ENCODE results near the gene ATP5PO. TPM values are rescaled to one million over a fixed set of nuclear protein-coding genes. Genes with fewer than 3 reads are reported as not detected.

ATP5PO gene
- total RNA-seq, 1 experiment from 2014 or later = 310 TPM

- no peaks in the 10 kb centered on the region for H4K20me1 ChIP-seq (ENCODE audit: insufficient read depth, low read depth, low read length)
- H2AFZ ChIP-seq (ENCODE audit: low read length) = no peak overlapping the region
- no peaks in the 10 kb centered on the region for H3K9me3 ChIP-seq (ENCODE audit: low read length)
- no peak overlapping the region for H3K4me2 ChIP-seq (ENCODE audit: low read depth, low read length, poor library complexity, severe bottlenecking)
- DNase-seq = no peak
- no peaks in the 10 kb centered on the region for H3K27me3 ChIP-seq (ENCODE audit: low read length)
- no peak overlapping the region for H3K27ac ChIP-seq (ENCODE audit: low read length)
- no peak overlapping the region for H3K9ac ChIP-seq (ENCODE audit: low read length)
- H3K36me3 ChIP-seq (ENCODE audit: insufficient read depth, low read length) = no peaks in the 10 kb centered on the region
- no peaks in the 10 kb centered on the region for H3K9me2 ChIP-seq (replicated peaks; ENCODE audit: insufficient read depth, low read length)
- H3K4me3 ChIP-seq (ENCODE audit: low read length) = no peak overlapping the region
- H3K4me1 ChIP-seq (ENCODE audit: low read length) = peaks cover 6% of the 10 kb centered on the region; the same call in 1 of the 2 replicates
- H3K79me2 ChIP-seq (ENCODE audit: low read length) = no peaks in the 10 kb centered on the region
These were observed 22.8 kb downstream of the ATP5PO start for GRCh38 chr21:33892853-33893252.

- Histone ChIP-seq H3K4me3 (ENCODE audit: low read length) (no peak overlapping the region), H2AFZ (ENCODE audit: low read length) (no peak overlapping the region), H3K79me2 (ENCODE audit: low read length) (no peaks in the 10 kb centered on the region), H3K9ac (ENCODE audit: low read length) (no peak overlapping the region), H3K27ac (ENCODE audit: low read length) (no peak overlapping the region), H3K9me2 (replicated peaks; ENCODE audit: insufficient read depth, low read length) (no peaks in the 10 kb centered on the region), H3K4me2 (ENCODE audit: low read depth, low read length, poor library complexity, severe bottlenecking) (no peak overlapping the region), H3K9me3 (ENCODE audit: low read length) (no peaks in the 10 kb centered on the region), H3K27me3 (ENCODE audit: low read length) (no peaks in the 10 kb centered on the region), H4K20me1 (ENCODE audit: insufficient read depth, low read depth, low read length) (no peaks in the 10 kb centered on the region), H3K4me1 (ENCODE audit: low read length) (peaks cover 6% of the 10 kb centered on the region; the same call in 1 of the 2 replicates), H3K36me3 (ENCODE audit: insufficient read depth, low read length) (no peaks in the 10 kb centered on the region)
- no peak for DNase-seq
These were observed 25.4 kb downstream of the ATP5PO start for GRCh38 chr21:33890187-33890586.

- Histone ChIP-seq H2AFZ (ENCODE audit: low read length) (no peak overlapping the region), H3K4me1 (ENCODE audit: low read length) (no peaks in the 10 kb centered on the region), H3K9ac (ENCODE audit: low read length) (no peak overlapping the region), H3K4me2 (ENCODE audit: low read depth, low read length, poor library complexity, severe bottlenecking) (no peak overlapping the region), H3K27me3 (ENCODE audit: low read length) (no peaks in the 10 kb centered on the region), H3K79me2 (ENCODE audit: low read length) (no peaks in the 10 kb centered on the region), H3K9me2 (replicated peaks; ENCODE audit: insufficient read depth, low read length) (no peaks in the 10 kb centered on the region), H4K20me1 (ENCODE audit: insufficient read depth, low read depth, low read length) (no peaks in the 10 kb centered on the region), H3K36me3 (ENCODE audit: insufficient read depth, low read length) (no peaks in the 10 kb centered on the region), H3K27ac (ENCODE audit: low read length) (no peak overlapping the region), H3K4me3 (ENCODE audit: low read length) (no peak overlapping the region), H3K9me3 (ENCODE audit: low read length) (no peaks in the 10 kb centered on the region)
- no peak for DNase-seq
These were observed 29.3 kb downstream of the ATP5PO start for GRCh38 chr21:33886321-33886720.

GRCh38 chr21:33885172-33885514 lies 30.5 kb downstream of the ATP5PO start:
- no peaks in the 10 kb centered on the region for H3K9me3 ChIP-seq (ENCODE audit: low read length)
- H3K4me3 ChIP-seq (ENCODE audit: low read length) = no peak overlapping the region
- H4K20me1 ChIP-seq (ENCODE audit: insufficient read depth, low read depth, low read length) = no peaks in the 10 kb centered on the region
- H3K27ac ChIP-seq (ENCODE audit: low read length) = no peak overlapping the region
- H3K4me2 ChIP-seq (ENCODE audit: low read depth, low read length, poor library complexity, severe bottlenecking) = no peak overlapping the region
- H3K79me2 ChIP-seq (ENCODE audit: low read length) = no peaks in the 10 kb centered on the region
- H3K9ac ChIP-seq (ENCODE audit: low read length) = no peak overlapping the region
- H3K27me3 ChIP-seq (ENCODE audit: low read length) = no peaks in the 10 kb centered on the region
- no peak overlapping the region for H2AFZ ChIP-seq (ENCODE audit: low read length)
- no peaks in the 10 kb centered on the region for H3K36me3 ChIP-seq (ENCODE audit: insufficient read depth, low read length)
- H3K4me1 ChIP-seq (ENCODE audit: low read length) = no peaks in the 10 kb centered on the region
- H3K9me2 ChIP-seq (replicated peaks; ENCODE audit: insufficient read depth, low read length) = no peaks in the 10 kb centered on the region
- DNase-seq = no peak

- H3K27me3 ChIP-seq (ENCODE audit: low read length) = no peaks in the 10 kb centered on the region
- H3K9me3 ChIP-seq (ENCODE audit: low read length) = no peaks in the 10 kb centered on the region
- H3K4me3 ChIP-seq (ENCODE audit: low read length) = no peak overlapping the region
- no peak overlapping the region for H3K27ac ChIP-seq (ENCODE audit: low read length)
- no peak overlapping the region for H3K9ac ChIP-seq (ENCODE audit: low read length)
- H3K79me2 ChIP-seq (ENCODE audit: low read length) = no peaks in the 10 kb centered on the region
- no peaks in the 10 kb centered on the region for H3K9me2 ChIP-seq (replicated peaks; ENCODE audit: insufficient read depth, low read length)
- no peak overlapping the region for H2AFZ ChIP-seq (ENCODE audit: low read length)
- H3K4me1 ChIP-seq (ENCODE audit: low read length) = no peaks in the 10 kb centered on the region
- no peaks in the 10 kb centered on the region for H4K20me1 ChIP-seq (ENCODE audit: insufficient read depth, low read depth, low read length)
- H3K4me2 ChIP-seq (ENCODE audit: low read depth, low read length, poor library complexity, severe bottlenecking) = no peak overlapping the region
- no peak for DNase-seq
- H3K36me3 ChIP-seq (ENCODE audit: insufficient read depth, low read length) = no peaks in the 10 kb centered on the region
These were observed 31.0 kb downstream of the ATP5PO start for GRCh38 chr21:33884376-33885171.

- Histone ChIP-seq H3K79me2 (ENCODE audit: low read length) (no peaks in the 10 kb centered on the region), H3K4me3 (ENCODE audit: low read length) (no peak overlapping the region), H3K9ac (ENCODE audit: low read length) (no peak overlapping the region), H4K20me1 (ENCODE audit: insufficient read depth, low read depth, low read length) (no peaks in the 10 kb centered on the region), H3K4me2 (ENCODE audit: low read depth, low read length, poor library complexity, severe bottlenecking) (no peak overlapping the region), H3K27ac (ENCODE audit: low read length) (no peak overlapping the region), H3K9me2 (replicated peaks; ENCODE audit: insufficient read depth, low read length) (no peaks in the 10 kb centered on the region), H3K9me3 (ENCODE audit: low read length) (no peaks in the 10 kb centered on the region), H3K4me1 (ENCODE audit: low read length) (no peaks in the 10 kb centered on the region), H3K27me3 (ENCODE audit: low read length) (no peaks in the 10 kb centered on the region), H3K36me3 (ENCODE audit: insufficient read depth, low read length) (no peaks in the 10 kb centered on the region), H2AFZ (ENCODE audit: low read length) (no peak overlapping the region)
- DNase-seq = no peak
These were observed 32.5 kb downstream of the ATP5PO start for GRCh38 chr21:33883118-33883517.

GRCh38 chr21:33881689-33882440 lies 33.7 kb downstream of the ATP5PO start:
- H3K27ac ChIP-seq (ENCODE audit: low read length) = no peak overlapping the region
- H2AFZ ChIP-seq (ENCODE audit: low read length) = no peak overlapping the region
- no peaks in the 10 kb centered on the region for H3K36me3 ChIP-seq (ENCODE audit: insufficient read depth, low read length)
- no peak for DNase-seq
- no peaks in the 10 kb centered on the region for H4K20me1 ChIP-seq (ENCODE audit: insufficient read depth, low read depth, low read length)
- H3K4me1 ChIP-seq (ENCODE audit: low read length) = no peaks in the 10 kb centered on the region
- H3K27me3 ChIP-seq (ENCODE audit: low read length) = no peaks in the 10 kb centered on the region
- H3K79me2 ChIP-seq (ENCODE audit: low read length) = no peaks in the 10 kb centered on the region
- no peak overlapping the region for H3K9ac ChIP-seq (ENCODE audit: low read length)
- no peak overlapping the region for H3K4me2 ChIP-seq (ENCODE audit: low read depth, low read length, poor library complexity, severe bottlenecking)
- no peak overlapping the region for H3K4me3 ChIP-seq (ENCODE audit: low read length)
- no peaks in the 10 kb centered on the region for H3K9me2 ChIP-seq (replicated peaks; ENCODE audit: insufficient read depth, low read length)
- H3K9me3 ChIP-seq (ENCODE audit: low read length) = no peaks in the 10 kb centered on the region

- Histone ChIP-seq H3K36me3 (ENCODE audit: insufficient read depth, low read length) (no peaks in the 10 kb centered on the region), H3K9me2 (replicated peaks; ENCODE audit: insufficient read depth, low read length) (no peaks in the 10 kb centered on the region), H3K79me2 (ENCODE audit: low read length) (no peaks in the 10 kb centered on the region), H3K4me2 (ENCODE audit: low read depth, low read length, poor library complexity, severe bottlenecking) (no peak overlapping the region), H3K9me3 (ENCODE audit: low read length) (no peaks in the 10 kb centered on the region), H3K9ac (ENCODE audit: low read length) (no peak overlapping the region), H4K20me1 (ENCODE audit: insufficient read depth, low read depth, low read length) (no peaks in the 10 kb centered on the region), H2AFZ (ENCODE audit: low read length) (no peak overlapping the region), H3K27ac (ENCODE audit: low read length) (no peak overlapping the region), H3K4me3 (ENCODE audit: low read length) (no peak overlapping the region), H3K27me3 (ENCODE audit: low read length) (no peaks in the 10 kb centered on the region), H3K4me1 (ENCODE audit: low read length) (no peaks in the 10 kb centered on the region)
- DNase-seq = no peak
These were observed 35.0 kb downstream of the ATP5PO start for GRCh38 chr21:33880626-33881025.

Measured in Karpas-422 (cell line).